B cell (primary cell): ENCODE results near the gene SFR1.

Experiments
- EZH2 ChIP-seq: IDR thresholded peaks from 2 replicates; pipeline ENCODE4 v1.6.1; 2012; ENCODE audit warnings: borderline replicate concordance, low read depth, mild to moderate bottlenecking, moderate library complexity, low read length; ENCODE audit not compliant: insufficient read depth, poor library complexity, severe bottlenecking
- TF ChIP-seq, protein P1 (sequence below): fragments of 200-600 bp; IDR thresholded peaks from one replicate; pipeline ENCODE4 v1.8.0; 2022; ENCODE audit warnings: antibody characterized with exemption, mild to moderate bottlenecking

DNA sequence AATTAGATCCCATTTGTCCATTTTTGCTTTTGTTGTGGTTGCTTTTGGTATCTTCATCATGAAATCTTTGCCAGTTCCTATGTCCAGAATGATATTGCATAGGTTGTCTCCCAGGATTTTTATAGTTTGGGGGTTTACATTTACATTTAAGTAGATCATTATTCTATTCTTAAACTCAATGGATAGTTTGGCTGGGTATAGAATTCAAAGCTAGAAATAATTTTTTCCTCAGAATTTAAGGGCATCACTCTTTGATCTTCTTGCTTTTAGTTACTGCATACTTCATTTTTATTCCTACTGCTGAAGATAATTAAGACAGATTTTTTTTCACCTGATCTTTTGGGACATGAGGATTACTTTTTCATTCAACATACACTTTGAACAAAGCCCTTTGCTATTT is 29.8 kb downstream of the SFR1 start:
- TF ChIP-seq, protein P1, sequence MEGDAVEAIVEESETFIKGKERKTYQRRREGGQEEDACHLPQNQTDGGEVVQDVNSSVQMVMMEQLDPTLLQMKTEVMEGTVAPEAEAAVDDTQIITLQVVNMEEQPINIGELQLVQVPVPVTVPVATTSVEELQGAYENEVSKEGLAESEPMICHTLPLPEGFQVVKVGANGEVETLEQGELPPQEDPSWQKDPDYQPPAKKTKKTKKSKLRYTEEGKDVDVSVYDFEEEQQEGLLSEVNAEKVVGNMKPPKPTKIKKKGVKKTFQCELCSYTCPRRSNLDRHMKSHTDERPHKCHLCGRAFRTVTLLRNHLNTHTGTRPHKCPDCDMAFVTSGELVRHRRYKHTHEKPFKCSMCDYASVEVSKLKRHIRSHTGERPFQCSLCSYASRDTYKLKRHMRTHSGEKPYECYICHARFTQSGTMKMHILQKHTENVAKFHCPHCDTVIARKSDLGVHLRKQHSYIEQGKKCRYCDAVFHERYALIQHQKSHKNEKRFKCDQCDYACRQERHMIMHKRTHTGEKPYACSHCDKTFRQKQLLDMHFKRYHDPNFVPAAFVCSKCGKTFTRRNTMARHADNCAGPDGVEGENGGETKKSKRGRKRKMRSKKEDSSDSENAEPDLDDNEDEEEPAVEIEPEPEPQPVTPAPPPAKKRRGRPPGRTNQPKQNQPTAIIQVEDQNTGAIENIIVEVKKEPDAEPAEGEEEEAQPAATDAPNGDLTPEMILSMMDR = no peak
- TF ChIP-seq EZH2 = no peak
